GM10248 (cell line): ENCODE results near the gene ITGAE.

ENCODE experiments used
- CTCF ChIA-PET: fragments of 300-600 bp; sonication (Branson Sonifier 250); formaldehyde crosslinking; extraction: SDS; loops from one replicate; lab custom pipeline; 2021; ENCODE audit warnings: antibody characterized with exemption; lab: Yijun Ruan, JAX
- POLR2A ChIA-PET: fragments of 350-650 bp; sonication (Branson Sonifier 250); formaldehyde crosslinking; extraction: SDS; loops from one replicate; lab custom pipeline; 2020; ENCODE audit warnings: antibody characterized with exemption; lab: Yijun Ruan, JAX
- DNase-seq: peaks from one replicate; pipeline ENCODE4 v3.0.0; 2012; ENCODE audit errors: extremely low spot score
- CTCF ChIP-seq: IDR thresholded peaks from 2 replicates; pipeline ENCODE4 v1.5.1; 2012; ENCODE audit warnings: mild to moderate bottlenecking, low read depth; ENCODE audit errors: extremely low read depth, missing control alignments, control extremely low read depth

Gene ITGAE

GRCh38 chr17:3692346-3692745, 108.6 kb downstream of the ITGAE start:
- POLR2A ChIA-PET = no interaction called here
- CTCF ChIA-PET = interaction anchor here (2.1 kb wide), 1 partner anchor 10 kb away, joined by 6 read pairs; no protein-coding TSS in a partner anchor

GRCh38 chr17:3691617-3692067, 109.3 kb downstream of the ITGAE start:
- DNase-seq = no peak
- peak; percentile 18 for TF ChIP-seq CTCF
- POLR2A ChIA-PET = no interaction called here
- CTCF ChIA-PET = interaction anchor here (2.1 kb wide), 1 partner anchor 9 kb away, joined by 6 read pairs; no protein-coding TSS in a partner anchor

More at GRCh38 chr17:3692346-3692745, 108.6 kb downstream of the ITGAE start:
- DNase-seq = no peak
- TF ChIP-seq CTCF = no peak

- no peak for TF ChIP-seq CTCF
- POLR2A ChIA-PET = no interaction called here
- CTCF ChIA-PET = no interaction called here
- DNase-seq = no peak
Observed at GRCh38 chr17:3690094-3690715, 110.8 kb downstream of the ITGAE start.

GRCh38 chr17:3689262-3690093, 111.5 kb downstream of the ITGAE start:
- POLR2A ChIA-PET = no interaction called here
- CTCF ChIA-PET = no interaction called here
- DNase-seq = no peak
- no peak for TF ChIP-seq CTCF

GRCh38 chr17:3688852-3689261, 112.1 kb downstream of the ITGAE start:
- DNase-seq = no peak
- TF ChIP-seq CTCF = no peak
- POLR2A ChIA-PET = no interaction called here
- CTCF ChIA-PET = no interaction called here

GRCh38 chr17:3688027-3688553, 112.9 kb downstream of the ITGAE start:
- no peak for TF ChIP-seq CTCF
- CTCF ChIA-PET = no interaction called here
- POLR2A ChIA-PET = no interaction called here
- no peak for DNase-seq
